CD4-positive, alpha-beta T cell (primary cell): ENCODE data around the gene AGAP1. TPM values are rescaled to one million over a fixed set of nuclear protein-coding genes. Genes with fewer than 3 reads are reported as not detected.

ENCODE experiments used
- ATAC-seq: fragments of 200-7000 bp; cut with Tn5 transposase; one replicate; pipeline ENCODE4 v1.10.0; 2022; ENCODE audit warnings: mild to moderate bottlenecking; ENCODE audit not compliant: poor library complexity
- CTCF ChIA-PET: fragments of 350-600 bp; sonication (Branson Sonifier 250); formaldehyde crosslinking; loops from one replicate; lab custom pipeline; 2021; ENCODE audit warnings: antibody characterized with exemption, inconsistent platforms; lab: Charles Lee
- POLR2A ChIA-PET: fragments of 350-600 bp; sonication (Branson Sonifier 250); formaldehyde crosslinking; loops from one replicate; lab custom pipeline; 2021; ENCODE audit warnings: antibody characterized with exemption, inconsistent platforms; lab: Charles Lee
- DNase-seq, 14 experiments: peaks; one replicate each; pipeline ENCODE4 v3.0.0-alpha.2; 2013 to 2020; ENCODE audit warnings: mixed read lengths in 2 of 14
- H3K27ac ChIP-seq, 2 donors: one replicate each; pipeline versions ENCODE4 v1.5.1 to v1.7.0; 2013; ENCODE audit warnings: low read length in 2 of 2, low read depth in 1 of 2, mild to moderate bottlenecking in 1 of 2
- H3K27me3 ChIP-seq, 2 experiments: 1 replicate in 1 of 2; 2 replicates in 1 of 2; pipeline versions ENCODE4 v1.6.1 to v1.7.0; 2013; ENCODE audit warnings: low read length in 2 of 2, control low read depth in 1 of 2, mild to moderate bottlenecking in 1 of 2, moderate library complexity in 1 of 2; ENCODE audit not compliant: insufficient read depth in 2 of 2, control insufficient read depth in 1 of 2
- H3K36me3 ChIP-seq: one replicate; pipeline ENCODE4 v1.6.1; 2013; ENCODE audit warnings: low read length, control low read depth; ENCODE audit not compliant: insufficient read depth
- H3K4me1 ChIP-seq: one replicate; pipeline ENCODE4 v1.6.1; 2013; ENCODE audit warnings: low read length, control low read depth; ENCODE audit not compliant: insufficient read depth
- H3K4me3 ChIP-seq: one replicate; pipeline ENCODE4 v1.5.1; 2013; ENCODE audit warnings: mild to moderate bottlenecking, low read length, moderate library complexity
- H3K9me3 ChIP-seq, 2 experiments: 1 replicate in 1 of 2; 2 replicates in 1 of 2; pipeline versions ENCODE4 v1.6.1 to v1.7.0; 2013; ENCODE audit warnings: low read length in 2 of 2, mild to moderate bottlenecking in 2 of 2, control low read depth in 1 of 2, moderate library complexity in 1 of 2; ENCODE audit not compliant: control insufficient read depth in 1 of 2, insufficient read depth in 1 of 2
- H3K27ac Mint-ChIP-seq: one replicate; pipeline ENCODE4 v1.8.0; 2020; ENCODE audit warnings: mixed read lengths
- H3K27me3 Mint-ChIP-seq: one replicate; pipeline ENCODE4 v1.8.0; 2021; ENCODE audit warnings: mixed read lengths
- H3K36me3 Mint-ChIP-seq: one replicate; pipeline ENCODE4 v1.8.0; 2021; ENCODE audit warnings: low read depth, mixed read lengths
- H3K4me1 Mint-ChIP-seq: one replicate; pipeline ENCODE4 v1.8.0; 2021; ENCODE audit warnings: low read depth, mixed read lengths
- H3K4me3 Mint-ChIP-seq: one replicate; pipeline ENCODE4 v1.8.0; 2020; ENCODE audit warnings: mild to moderate bottlenecking, mixed read lengths
- H3K9me3 Mint-ChIP-seq: one replicate; pipeline ENCODE4 v1.8.0; 2020; ENCODE audit warnings: mixed read lengths
- CTCF ChIP-seq: fragments of 200-600 bp; IDR thresholded peaks from one replicate; pipeline ENCODE4 v1.8.0; 2022; ENCODE audit warnings: antibody characterized with exemption, mild to moderate bottlenecking
- intact Hi-C, 2 experiments: fragments of 100-400 bp; cut with DNase I in 1 of 2; cut with micrococcal nuclease in 1 of 2; formaldehyde crosslinking; loops; one replicate each; pipeline versions ENCODE4 v1.15.1 to v1.9.0; 2023 to 2025; cut with DNase I, micrococcal nuclease
- total RNA-seq, 174 experiments: library from RNA in 2 of 174; stranded (reverse) in 2 of 174; gene quantifications; one replicate each; pipeline ENCODE4 v1.2.3 and lab custom pipeline; 2021 to 2026

AGAP1 gene
- total RNA-seq, 2 experiments from 2014 or later = 2.6 to 3.1 TPM

- no peak overlapping the region for H3K27ac Mint-ChIP-seq
- H3K4me1 ChIP-seq = no peaks in the 10 kb centered on the region
- H3K36me3 Mint-ChIP-seq = no peaks in the 10 kb centered on the region
- ChIA-PET POLR2A (no interaction called here), CTCF (no interaction called here)
- no peak overlapping the region for H3K27ac ChIP-seq
- no peak overlapping the region for H3K4me3 Mint-ChIP-seq
- peaks cover 32% of the 10 kb centered on the region for H3K27me3 Mint-ChIP-seq
- no peak for DNase-seq
- no peaks in the 10 kb centered on the region for H3K36me3 ChIP-seq
- no peak overlapping the region for H3K4me3 ChIP-seq
- no peaks in the 10 kb centered on the region for H3K9me3 Mint-ChIP-seq
- H3K9me3 ChIP-seq = no peaks in the 10 kb centered on the region
- H3K27me3 ChIP-seq = no peaks in the 10 kb centered on the region
- intact Hi-C loops = no loop called here
- no peak for ATAC-seq
- H3K4me1 Mint-ChIP-seq = no peaks in the 10 kb centered on the region
- no peak for TF ChIP-seq CTCF
These were observed 153.4 kb downstream of the AGAP1 start for GRCh38 chr2:235647264-235647663.

GRCh38 chr2:235647877-235648276, 154.0 kb downstream of the AGAP1 start:
- Mint-ChIP-seq H3K27ac (no peak overlapping the region), H3K36me3 (no peaks in the 10 kb centered on the region), H3K9me3 (no peaks in the 10 kb centered on the region), H3K4me3 (no peak overlapping the region), H3K4me1 (no peaks in the 10 kb centered on the region), H3K27me3 (peaks cover 26% of the 10 kb centered on the region)
- POLR2A ChIA-PET = no interaction called here
- no peak for ATAC-seq
- Histone ChIP-seq H3K4me3 (no peak overlapping the region), H3K9me3 (no peaks in the 10 kb centered on the region), H3K27ac (no peak overlapping the region), H3K36me3 (no peaks in the 10 kb centered on the region), H3K4me1 (no peaks in the 10 kb centered on the region), H3K27me3 (no peaks in the 10 kb centered on the region)
- TF ChIP-seq CTCF = no peak
- intact Hi-C loops = no loop called here
- DNase-seq = no peak
- CTCF ChIA-PET = no interaction called here

GRCh38 chr2:235649418-235649817, 155.6 kb downstream of the AGAP1 start:
- peaks cover 0 to 4% of the 10 kb centered on the region in 2 experiments for H3K9me3 ChIP-seq
- CTCF ChIA-PET = no interaction called here
- H3K4me1 ChIP-seq = no peaks in the 10 kb centered on the region
- intact Hi-C loops = no loop called here
- Mint-ChIP-seq H3K27me3 (peaks cover 21% of the 10 kb centered on the region), H3K27ac (no peak overlapping the region), H3K4me1 (no peaks in the 10 kb centered on the region), H3K4me3 (no peak overlapping the region), H3K36me3 (no peaks in the 10 kb centered on the region), H3K9me3 (no peaks in the 10 kb centered on the region)
- no peak overlapping the region for H3K4me3 ChIP-seq
- H3K27me3 ChIP-seq = no peaks in the 10 kb centered on the region
- H3K27ac ChIP-seq = no peak overlapping the region
- ATAC-seq (no peak), DNase-seq (no peak)
- H3K36me3 ChIP-seq = no peaks in the 10 kb centered on the region
- POLR2A ChIA-PET = no interaction called here
- no peak for TF ChIP-seq CTCF
